WERI-Rb-1 (cell line): ENCODE data around the gene CALHM5.

Experiments
- DNase-seq: peaks from one replicate; pipeline ENCODE4 v3.0.0-alpha.2; 2020
- H3K27ac ChIP-seq: fragments of 250-450 bp; sonication (Bioruptor Pico); 2 replicates; pipeline ENCODE4 v1.5.1; 2020; ENCODE audit warnings: mild to moderate bottlenecking, moderate library complexity
- H3K27me3 ChIP-seq: fragments of 250-450 bp; sonication (Bioruptor Pico); 2 replicates; pipeline ENCODE4 v1.5.1; 2021; ENCODE audit warnings: mild to moderate bottlenecking, low read depth, moderate library complexity; ENCODE audit not compliant: insufficient read depth, severe bottlenecking
- H3K36me3 ChIP-seq: fragments of 250-450 bp; sonication (Bioruptor Pico); 2 replicates; pipeline ENCODE4 v1.5.1; 2020; ENCODE audit warnings: mild to moderate bottlenecking, moderate library complexity
- H3K4me3 ChIP-seq: 2 replicates; pipeline ENCODE4 v1.5.1; 2011; ENCODE audit warnings: low read depth, mild to moderate bottlenecking, control low read depth, low read length
- H3K9me3 ChIP-seq: fragments of 250-450 bp; sonication (Bioruptor Pico); 2 replicates; pipeline ENCODE4 v1.5.1; 2021; ENCODE audit warnings: mild to moderate bottlenecking, moderate library complexity; ENCODE audit not compliant: severe bottlenecking
- TF ChIP-seq, protein P1 (sequence below): IDR thresholded peaks from 2 replicates; pipeline ENCODE4 v1.5.1; 2011; ENCODE audit warnings: low read depth, mild to moderate bottlenecking, control low read depth, inconsistent platforms, low read length

CALHM5 gene

DNA sequence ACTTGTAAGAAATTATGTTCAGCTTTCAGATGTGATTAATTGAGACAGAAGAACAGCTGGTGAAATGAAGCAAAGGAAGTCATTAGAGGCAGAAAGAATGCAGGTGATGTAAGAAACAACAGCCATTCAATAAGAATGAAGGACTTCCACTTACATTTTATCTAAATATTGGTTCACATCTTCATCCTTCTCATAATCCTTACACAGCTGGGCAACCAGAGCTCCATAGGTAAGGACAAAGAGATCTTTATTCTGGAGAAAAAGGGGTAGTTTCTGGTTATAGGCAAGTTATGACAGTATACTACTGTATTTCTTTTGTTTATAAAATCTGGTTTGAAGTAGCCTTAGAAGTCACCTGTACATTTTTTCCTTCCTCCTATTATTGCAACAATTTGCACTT is 31.7 kb downstream of the CALHM5 start:
- no peak for DNase-seq
- Histone ChIP-seq H3K27ac (no peak overlapping the region), H3K36me3 (no peaks in the 10 kb centered on the region), H3K27me3 (no peaks in the 10 kb centered on the region), H3K9me3 (no peaks in the 10 kb centered on the region), H3K4me3 (no peak overlapping the region)
- TF ChIP-seq, protein P1, sequence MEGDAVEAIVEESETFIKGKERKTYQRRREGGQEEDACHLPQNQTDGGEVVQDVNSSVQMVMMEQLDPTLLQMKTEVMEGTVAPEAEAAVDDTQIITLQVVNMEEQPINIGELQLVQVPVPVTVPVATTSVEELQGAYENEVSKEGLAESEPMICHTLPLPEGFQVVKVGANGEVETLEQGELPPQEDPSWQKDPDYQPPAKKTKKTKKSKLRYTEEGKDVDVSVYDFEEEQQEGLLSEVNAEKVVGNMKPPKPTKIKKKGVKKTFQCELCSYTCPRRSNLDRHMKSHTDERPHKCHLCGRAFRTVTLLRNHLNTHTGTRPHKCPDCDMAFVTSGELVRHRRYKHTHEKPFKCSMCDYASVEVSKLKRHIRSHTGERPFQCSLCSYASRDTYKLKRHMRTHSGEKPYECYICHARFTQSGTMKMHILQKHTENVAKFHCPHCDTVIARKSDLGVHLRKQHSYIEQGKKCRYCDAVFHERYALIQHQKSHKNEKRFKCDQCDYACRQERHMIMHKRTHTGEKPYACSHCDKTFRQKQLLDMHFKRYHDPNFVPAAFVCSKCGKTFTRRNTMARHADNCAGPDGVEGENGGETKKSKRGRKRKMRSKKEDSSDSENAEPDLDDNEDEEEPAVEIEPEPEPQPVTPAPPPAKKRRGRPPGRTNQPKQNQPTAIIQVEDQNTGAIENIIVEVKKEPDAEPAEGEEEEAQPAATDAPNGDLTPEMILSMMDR, result no peak

DNA sequence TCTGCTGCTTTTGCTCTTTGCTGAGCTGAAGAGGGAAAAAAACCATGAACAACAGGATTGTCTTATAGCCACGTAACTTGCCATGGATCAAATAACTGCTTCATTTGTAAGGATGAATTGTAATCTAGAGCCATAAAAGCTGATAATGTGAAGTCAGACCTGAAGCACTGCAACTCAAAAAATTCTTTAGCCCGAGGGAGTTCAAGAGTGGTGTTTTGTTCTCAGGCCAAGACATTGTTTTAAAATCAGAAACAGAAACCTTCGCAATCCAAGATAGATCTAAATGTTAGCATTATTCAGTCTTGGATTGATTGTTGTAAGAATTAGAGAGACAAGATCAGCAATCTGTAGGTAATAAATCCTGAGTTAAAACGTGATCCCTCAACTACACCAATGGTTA is 34.2 kb downstream of the CALHM5 start, which contains the start of gene TRAPPC3L:
TRAPPC3L (minus strand) TSS at position 34 of the 400 bp plus-strand sequence. CDS start 170 bp downstream, outside the sequence.
- H3K4me3 ChIP-seq, result no peak within 1 kb of the TSS
- no peak for DNase-seq
- TF ChIP-seq, protein P1, result no peak
- no peaks in the 10 kb centered on the region for H3K27me3 ChIP-seq
- no peaks in the 10 kb centered on the region for H3K36me3 ChIP-seq
- H3K9me3 ChIP-seq, result no peaks in the 10 kb centered on the region
- no peak within 1 kb of the TSS for H3K27ac ChIP-seq

DNA sequence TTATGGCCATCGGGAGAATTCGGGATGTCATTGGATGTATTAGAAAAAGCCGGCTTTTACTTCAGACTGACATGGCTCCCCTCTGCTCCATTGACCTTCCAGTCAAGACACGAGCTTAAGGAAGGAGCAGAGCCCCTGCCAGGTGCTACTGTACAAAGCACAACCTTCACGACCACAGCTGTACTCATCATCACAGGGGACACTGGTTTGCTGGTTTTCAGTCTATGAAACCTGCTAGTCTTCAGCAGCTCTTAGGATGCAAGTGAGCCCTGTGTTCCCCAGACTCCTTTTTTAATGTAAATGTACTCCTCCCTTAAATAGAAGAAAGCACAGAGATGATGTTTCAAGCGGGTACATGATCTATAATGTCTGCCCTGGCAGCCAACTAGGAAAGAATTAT is 35.9 kb downstream of the CALHM5 start:
- Histone ChIP-seq H3K27ac (no peak overlapping the region), H3K4me3 (no peak overlapping the region), H3K36me3 (no peaks in the 10 kb centered on the region), H3K27me3 (no peaks in the 10 kb centered on the region), H3K9me3 (no peaks in the 10 kb centered on the region)
- TF ChIP-seq, protein P1, result no peak
- DNase-seq, result no peak

DNA sequence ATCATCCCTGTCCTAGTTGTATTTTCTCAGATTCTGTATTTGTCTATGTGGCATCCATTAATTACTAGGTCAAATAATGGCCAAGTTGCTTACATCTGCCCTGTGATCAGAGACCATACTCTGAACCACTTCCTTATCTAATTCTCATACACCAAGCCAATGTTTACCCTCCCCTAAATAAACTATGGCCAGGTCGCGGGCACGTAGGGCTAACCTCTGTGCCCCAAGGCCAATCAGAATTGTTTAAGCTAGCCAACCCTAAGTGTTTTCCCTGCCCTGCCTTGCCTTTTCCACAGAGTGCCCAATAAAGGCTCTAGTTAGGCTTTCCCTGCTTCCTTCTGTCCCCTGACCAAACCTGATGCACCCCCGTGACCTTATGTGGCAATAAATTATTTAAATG is 39.4 kb downstream of the CALHM5 start:
- no peaks in the 10 kb centered on the region for H3K9me3 ChIP-seq
- H3K36me3 ChIP-seq, result no peaks in the 10 kb centered on the region
- no peaks in the 10 kb centered on the region for H3K27me3 ChIP-seq
- TF ChIP-seq, protein P1, result no peak
- H3K4me3 ChIP-seq, result no peak overlapping the region
- DNase-seq, result no peak
- H3K27ac ChIP-seq, result no peak overlapping the region

DNA sequence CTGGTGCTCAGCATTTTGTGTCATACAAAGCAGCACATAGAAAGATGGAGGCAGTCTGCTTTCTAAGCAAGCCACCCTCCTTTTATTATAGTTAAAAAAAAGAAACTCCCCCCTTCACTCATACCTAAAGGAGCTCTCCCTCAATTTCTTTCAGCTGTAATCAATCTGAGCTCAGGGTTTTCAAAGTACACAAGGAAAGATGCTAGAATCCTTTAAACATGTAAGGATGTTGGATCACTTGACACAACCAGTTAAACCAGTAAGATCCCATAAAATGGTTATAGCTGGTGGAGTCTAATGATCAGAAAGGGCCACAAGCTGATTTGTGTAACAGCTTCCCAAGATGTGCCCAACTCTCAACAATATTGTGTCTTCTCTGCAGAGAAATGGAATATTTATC is 42.0 kb downstream of the CALHM5 start, which contains the start of gene CALHM4:
CALHM4 (plus strand) TSS at position 301 of the 400 bp plus-strand sequence; CDS start at position 344, 43 bp downstream.
- Histone ChIP-seq H3K27me3 (no peaks in the 10 kb centered on the region), H3K9me3 (no peaks in the 10 kb centered on the region), H3K27ac (no peak within 1 kb of the TSS), H3K4me3 (no peak within 1 kb of the TSS), H3K36me3 (no peaks in the 10 kb centered on the region)
- DNase-seq, result no peak
- TF ChIP-seq, protein P1, result no peak

DNA sequence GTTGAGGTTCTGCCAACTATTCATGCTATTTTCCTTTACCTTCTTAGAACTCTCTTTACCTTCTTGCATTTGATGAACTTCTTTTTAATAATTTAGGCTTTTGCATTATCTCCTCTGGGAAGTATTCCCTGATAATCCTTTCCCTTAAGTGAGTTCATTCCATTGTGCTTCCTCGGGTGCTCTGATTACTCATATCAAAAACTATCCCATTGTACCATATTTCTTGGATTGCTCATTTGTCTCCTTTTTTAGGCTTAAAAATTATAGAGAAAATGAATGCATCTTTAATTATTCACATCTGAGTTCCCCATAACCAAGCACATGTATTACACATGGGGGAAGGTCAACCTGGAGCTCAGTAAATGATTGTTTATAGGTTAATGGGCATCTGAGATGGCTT is 44.6 kb downstream of the CALHM5 start:
- Histone ChIP-seq H3K4me3 (no peak overlapping the region), H3K27ac (no peak overlapping the region), H3K9me3 (no peaks in the 10 kb centered on the region), H3K27me3 (no peaks in the 10 kb centered on the region), H3K36me3 (no peaks in the 10 kb centered on the region)
- TF ChIP-seq, protein P1, result no peak
- no peak for DNase-seq
